GM19193 (cell line): ENCODE measurements around the gene NRIP1.

Experiments used
- POLR2A ChIP-seq: IDR thresholded peaks from 4 replicates; pipeline ENCODE4 v1.6.1; 2011; ENCODE audit not compliant: insufficient read depth, insufficient read length; ENCODE audit errors: extremely low read depth

NRIP1 gene

DNA sequence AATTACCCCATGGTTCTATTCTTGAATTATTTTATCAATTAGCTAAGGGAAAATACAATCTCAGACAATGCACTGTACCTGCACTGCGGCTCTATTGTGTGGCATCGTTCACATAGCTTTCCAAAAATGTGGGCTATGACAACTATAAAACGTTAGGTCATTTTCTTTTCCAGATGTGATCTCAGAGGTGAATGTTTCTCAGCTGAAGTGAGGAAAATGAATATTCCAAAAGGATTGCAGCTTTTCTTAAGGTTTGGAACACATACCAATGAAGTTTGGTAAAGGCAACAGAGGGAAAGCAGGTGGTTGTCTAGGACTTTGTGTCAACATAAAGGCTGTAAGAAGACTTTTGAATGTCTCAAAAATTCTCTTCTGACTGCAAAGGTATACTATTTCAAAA, 105.5 kb downstream of the NRIP1 start:
- TF ChIP-seq POLR2A: no peak

DNA sequence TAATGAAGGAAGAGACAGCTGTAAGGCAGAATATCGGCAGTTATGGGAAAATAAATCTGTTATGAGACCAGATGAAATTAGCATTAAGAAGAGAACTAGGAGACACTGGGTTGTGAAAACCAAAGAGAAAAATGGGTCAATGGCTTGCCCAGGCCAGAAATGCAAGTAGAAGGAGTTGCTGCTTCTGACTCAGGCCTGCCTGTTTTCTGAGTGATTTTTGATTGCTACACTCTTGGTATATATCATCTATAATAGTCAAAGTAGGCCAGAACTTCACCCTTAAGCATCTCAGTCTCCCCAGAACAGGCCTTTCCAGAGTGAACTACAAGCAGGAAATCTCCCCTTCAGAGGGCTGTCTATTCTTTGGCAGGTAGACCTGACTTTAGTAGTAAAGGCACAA, 107.0 kb downstream of the NRIP1 start:
- TF ChIP-seq POLR2A: no peak

DNA sequence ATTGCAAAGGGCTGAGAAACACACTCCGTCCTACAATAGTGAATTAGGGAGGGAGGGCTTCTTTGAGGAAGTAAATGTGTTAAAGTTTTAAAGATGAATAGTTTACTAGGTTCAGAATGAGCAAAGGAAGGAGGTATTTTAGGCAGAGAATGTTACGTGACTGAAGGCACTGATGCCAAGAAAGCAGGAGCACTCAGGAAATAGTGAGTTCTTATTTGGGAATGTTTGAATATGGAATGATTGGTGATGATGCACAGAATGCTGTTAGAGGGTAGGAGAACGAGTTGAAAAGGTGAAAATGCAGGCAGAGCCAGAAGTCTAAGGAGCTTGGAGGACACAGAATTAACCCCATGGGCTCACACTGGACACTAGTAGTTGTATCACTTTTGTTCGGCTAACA, 108.0 kb downstream of the NRIP1 start:
- no peak for TF ChIP-seq POLR2A

DNA sequence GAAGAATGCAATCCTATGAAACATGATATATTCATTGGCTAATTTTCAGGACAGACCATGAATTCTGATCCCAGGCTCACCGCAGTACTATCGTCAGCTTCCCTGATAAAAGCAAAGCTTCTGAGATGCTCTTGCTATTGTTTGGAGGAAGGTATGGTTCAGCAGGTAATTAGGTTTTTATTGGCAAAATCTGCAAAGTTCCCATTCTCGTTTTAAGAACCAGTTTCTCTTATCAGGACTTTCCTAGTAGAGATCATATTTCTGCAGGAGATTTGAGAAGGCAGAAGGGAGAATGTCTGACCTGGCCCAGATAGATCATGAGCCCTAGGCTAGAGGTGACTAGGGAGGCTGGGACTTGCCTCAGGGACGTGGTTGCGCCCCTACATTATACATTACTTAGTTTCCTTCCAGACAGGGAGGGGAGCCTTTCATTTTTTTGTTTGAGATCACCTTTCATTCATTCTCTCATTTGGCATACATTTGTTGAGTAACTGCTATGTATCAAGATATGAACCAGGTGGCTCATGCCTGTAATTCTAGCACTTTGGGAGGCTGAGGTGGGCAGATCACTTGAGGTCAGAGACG, 108.8 kb downstream of the NRIP1 start:
- TF ChIP-seq POLR2A: no peak

DNA sequence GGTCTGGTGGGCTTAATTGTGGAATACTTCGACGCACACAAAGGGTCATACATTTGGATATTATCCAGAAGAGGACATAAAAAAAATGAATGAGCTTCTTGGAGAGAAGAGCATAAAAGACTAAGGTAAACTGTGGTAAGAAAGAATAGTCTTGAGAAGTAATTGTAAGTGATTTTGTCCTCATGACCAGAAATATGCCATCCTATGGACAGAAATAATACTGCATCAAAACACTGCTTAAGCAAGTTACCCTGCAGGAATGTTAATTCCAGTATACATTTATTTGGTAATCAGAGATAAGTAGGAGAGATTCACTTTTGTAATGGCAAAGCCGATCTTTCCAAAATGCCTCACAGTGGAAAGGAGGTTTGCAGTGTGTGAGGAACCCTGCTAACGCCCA, 111.9 kb downstream of the NRIP1 start:
- TF ChIP-seq POLR2A: no peak

DNA sequence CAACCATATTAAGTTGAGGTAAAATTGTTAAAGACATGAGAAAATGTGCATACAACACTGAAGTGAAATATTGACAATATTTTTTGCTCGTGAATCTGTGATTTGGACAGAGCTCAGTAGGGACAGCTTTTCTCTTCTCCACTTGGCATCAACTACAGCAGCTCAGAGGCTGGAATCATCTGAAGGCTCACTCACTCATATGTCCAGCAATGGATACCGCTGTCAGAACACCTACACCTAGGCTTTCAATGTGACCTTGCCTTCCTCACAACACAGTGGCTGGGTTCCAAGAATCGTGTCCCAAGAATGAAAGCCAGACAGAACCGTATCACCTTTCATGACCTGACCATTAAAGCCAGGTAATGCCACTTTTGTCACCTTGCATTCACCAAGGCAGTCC, 115.2 kb downstream of the NRIP1 start:
- TF ChIP-seq POLR2A: no peak

DNA sequence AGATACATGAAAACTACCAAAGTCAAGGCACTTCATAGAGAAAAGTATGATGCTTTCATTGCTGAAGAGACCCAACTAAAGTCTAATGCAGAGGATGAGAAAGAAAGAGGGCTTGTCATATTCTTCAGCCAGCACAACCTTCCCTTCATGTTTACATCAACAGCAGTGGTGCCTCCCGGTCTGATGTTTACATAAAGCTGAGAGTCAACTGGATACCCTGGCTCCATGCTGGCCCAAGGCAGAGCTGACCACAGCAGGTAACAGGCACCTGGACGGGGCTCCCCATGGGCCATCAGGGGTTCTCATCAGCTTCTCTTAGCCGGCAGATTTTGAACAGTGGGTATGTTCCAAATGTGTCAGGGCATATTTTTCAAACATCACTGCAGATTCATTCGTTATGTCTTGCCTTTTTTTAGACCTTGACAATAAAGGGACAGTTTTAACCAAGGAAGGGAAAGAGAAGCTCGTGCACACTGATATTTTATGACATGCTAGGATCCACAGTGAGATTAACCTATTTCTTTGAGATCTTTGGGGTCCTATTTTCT, 117.1 kb downstream of the NRIP1 start:
- TF ChIP-seq POLR2A: no peak

DNA sequence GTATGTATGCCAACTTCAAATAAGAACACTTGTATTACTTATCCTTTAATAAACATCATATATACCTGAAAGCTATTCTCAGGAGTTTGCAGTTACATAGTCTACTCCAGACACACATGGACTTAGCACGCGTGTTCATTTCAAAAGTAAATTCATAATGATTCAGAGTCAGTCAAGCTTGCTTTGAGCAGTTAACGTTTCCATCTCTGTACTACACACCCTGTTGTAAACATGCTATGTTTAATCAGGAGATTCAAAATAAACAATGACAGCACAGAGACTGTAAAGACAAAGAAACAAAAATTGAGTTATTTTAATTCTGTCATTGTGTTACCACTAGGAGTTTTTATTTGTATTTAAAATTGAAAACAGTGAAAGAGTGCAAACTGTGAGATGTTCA, 119.6 kb downstream of the NRIP1 start:
- no peak for TF ChIP-seq POLR2A

DNA sequence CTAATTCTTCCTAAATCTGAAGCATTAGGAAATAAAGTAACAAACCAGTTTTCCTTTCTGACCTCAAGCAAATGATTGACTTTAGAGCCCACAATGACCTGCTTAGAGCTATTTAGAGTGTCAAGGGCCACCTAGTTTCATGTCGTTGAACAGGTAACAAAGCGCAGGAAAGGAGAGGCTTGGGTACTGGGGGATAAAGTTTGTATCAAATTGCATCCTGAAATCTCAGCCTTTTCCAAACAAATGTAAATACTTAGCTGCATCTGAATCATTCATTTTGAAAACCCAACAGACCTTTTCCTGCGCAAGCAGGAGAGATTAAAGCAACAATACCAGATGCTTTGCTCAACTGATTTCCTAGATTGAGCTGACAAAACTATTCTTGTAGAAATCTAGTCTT, 121.2 kb downstream of the NRIP1 start:
- TF ChIP-seq POLR2A: no peak

DNA sequence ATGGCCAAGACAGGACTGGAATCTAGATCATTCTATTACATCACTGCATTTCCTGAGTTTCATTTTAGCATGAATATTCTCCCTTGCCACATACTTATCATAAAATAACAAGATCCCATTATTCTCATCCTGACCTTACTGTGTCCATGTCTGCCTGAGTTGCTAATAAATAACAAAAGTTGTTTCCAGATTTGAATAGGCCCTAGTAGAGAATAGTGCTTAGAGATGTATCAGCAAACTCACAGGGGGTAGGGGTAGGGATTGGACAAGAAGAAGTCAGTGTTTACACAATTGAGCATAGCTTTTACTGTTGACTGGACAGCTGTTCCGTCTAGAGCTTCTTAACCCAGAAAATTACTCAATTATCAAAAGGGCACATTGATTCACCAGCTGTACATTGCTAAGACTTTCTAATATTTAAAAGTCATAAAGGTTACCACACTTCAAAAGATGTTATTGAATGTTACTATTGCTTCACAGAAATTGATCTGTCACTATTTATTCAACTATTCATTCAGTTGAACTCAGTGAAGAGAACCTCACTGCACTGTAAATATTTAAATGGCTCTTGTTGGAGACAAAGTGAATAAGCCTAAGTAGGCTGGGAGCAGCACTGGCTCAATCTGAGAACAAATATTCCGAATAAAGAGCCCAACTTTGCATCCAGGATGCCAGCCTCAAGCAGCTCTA, 121.9 kb downstream of the NRIP1 start:
- TF ChIP-seq POLR2A: no peak

DNA sequence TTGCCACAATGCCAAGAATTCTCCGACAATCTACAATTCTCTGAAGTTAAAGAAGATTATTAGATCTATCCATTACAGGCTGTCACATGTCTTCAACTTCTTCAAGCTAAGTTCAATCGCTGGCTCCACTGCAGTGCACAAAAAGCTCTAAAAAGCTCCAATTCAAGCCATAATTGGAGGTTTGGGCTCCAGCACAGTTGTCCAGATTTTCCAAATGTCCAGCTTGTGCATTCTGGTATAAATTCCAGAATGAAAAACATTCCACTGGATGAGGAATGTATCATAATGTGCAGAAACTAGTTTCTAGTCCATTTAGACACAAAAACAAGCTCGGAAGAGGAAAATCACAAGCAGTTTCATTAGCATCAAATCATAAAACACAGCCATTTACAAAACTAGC, 138.6 kb downstream of the NRIP1 start:
- no peak for TF ChIP-seq POLR2A

DNA sequence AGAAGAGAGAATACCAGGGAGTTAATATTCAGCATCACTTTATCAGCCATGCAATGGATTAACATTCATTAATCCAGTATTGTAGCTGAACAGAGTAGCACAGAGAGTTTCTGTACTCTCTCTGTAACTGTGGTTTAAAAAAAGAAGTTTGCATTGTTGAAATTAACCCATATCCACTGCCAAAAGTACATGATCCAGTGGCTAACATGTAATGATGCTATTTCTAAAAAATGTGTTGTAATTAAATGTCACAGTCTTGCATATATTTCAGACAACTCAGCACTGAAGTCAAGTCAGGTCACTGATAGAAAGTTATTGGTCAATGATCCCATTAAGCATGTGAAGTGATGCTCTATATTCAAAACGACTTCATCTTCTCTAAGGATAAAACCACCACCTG, 141.3 kb downstream of the NRIP1 start:
- no peak for TF ChIP-seq POLR2A

DNA sequence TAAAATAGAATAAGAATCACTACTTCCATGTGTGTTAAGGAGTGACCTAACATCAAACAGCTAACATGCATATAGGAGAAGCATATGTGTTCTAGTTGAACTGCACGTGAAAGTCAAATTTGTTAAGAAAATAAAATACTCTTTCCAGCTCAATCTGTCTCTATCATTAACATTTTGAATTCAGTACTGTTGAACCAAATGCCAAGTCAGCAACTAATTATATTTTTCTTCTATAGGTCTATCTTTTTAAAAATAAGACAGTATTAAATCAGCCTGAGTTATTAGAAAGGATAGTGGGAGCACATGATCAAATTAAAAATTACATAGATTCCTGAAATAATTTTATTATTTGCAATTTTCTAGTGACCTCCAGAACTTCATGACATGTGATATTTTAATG, 141.8 kb downstream of the NRIP1 start:
- TF ChIP-seq POLR2A: no peak

DNA sequence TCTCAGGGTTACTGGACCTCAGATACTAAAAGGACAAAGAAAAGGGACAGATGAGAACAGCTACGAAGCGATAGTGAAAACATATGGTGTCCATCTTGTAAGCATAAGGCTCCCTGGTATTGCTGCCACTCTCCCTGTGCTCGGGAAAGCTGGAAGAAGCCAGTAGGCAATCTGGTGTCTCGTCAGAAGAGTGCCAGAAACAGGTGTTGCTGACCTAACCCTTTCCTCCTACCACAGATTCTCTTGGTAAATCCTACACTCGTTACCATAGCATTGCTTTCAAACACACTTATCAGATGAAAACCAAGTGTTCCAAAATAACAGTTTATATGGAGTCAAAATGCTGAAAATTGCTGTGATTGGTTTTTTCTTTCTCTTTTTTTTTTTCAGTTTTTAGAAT, 146.3 kb downstream of the NRIP1 start:
- no peak for TF ChIP-seq POLR2A

DNA sequence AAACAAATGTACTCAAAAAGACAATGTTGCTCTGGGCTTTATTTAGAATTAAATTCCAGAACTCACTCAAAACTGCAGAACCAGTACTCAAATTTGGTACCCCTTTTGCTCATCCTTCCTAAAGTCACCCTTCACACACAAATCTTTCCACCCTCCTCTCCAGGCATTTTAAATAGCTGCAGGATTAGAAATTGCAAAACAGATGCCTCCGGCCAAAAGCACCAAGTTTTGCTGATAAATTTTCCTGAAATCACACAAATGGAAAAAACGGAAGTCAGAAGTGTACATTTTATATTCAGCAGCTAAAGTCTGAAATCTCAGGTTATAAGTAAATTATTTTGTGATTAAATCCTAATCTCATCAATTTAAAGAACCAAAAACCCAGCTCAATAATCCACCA, 147.0 kb downstream of the NRIP1 start:
- no peak for TF ChIP-seq POLR2A

DNA sequence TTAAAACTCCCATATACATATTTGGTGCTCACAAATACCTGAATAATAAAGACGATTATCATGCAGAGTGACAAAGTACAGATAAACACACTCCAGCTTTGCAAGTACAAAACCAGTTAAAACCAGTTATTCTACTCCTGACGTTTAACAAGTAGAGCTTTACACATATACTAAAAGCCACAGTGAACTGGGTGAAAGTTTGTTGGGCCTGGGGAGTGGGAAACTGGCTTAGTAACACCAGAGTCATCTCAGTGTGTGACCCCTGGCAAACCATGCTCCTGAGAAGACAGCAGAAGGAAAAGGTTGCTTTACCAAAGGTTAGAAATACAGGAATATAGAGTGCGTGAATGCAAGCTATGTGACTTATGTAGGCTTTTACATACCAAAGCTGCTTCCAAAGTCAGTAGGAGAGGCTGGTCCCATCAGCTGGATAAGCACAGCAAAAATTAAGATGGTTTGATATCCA, 148.1 kb downstream of the NRIP1 start:
- no peak for TF ChIP-seq POLR2A
